ENCODE results near the gene NPHP4.
"Not testable (repeated sequence)": the region's sequence is repeated elsewhere in the genome, so short reads cannot be mapped to it uniquely, and the experiment has no call there.

Gene NPHP4

GRCh38 chr1:5934058-5934884 is 58.0 kb downstream of the NPHP4 start:
- DNase-seq (ENCODE audit: low read depth) = no peak

- DNase-seq (ENCODE audit: low read depth) = no peak
These were observed 58.6 kb downstream of the NPHP4 start for GRCh38 chr1:5933676-5934057.

GRCh38 chr1:5933050-5933449 is 59.2 kb downstream of the NPHP4 start:
- no peak for DNase-seq (ENCODE audit: low read depth)

- no peak for DNase-seq (ENCODE audit: low read depth)
These were observed 63.4 kb downstream of the NPHP4 start for GRCh38 chr1:5928714-5929400.

GRCh38 chr1:5927506-5928370 is 64.5 kb downstream of the NPHP4 start:
- no peak for DNase-seq (ENCODE audit: low read depth)

- no peak for DNase-seq (ENCODE audit: low read depth)
These were observed 65.4 kb downstream of the NPHP4 start for GRCh38 chr1:5926686-5927435.

- DNase-seq (ENCODE audit: low read depth) = not testable (repeated sequence)
These were observed 69.4 kb downstream of the NPHP4 start for GRCh38 chr1:5922700-5923330.

GRCh38 chr1:5921671-5922070 is 70.6 kb downstream of the NPHP4 start:
- DNase-seq (ENCODE audit: low read depth) = no peak

GRCh38 chr1:5921129-5921528 is 71.1 kb downstream of the NPHP4 start:
- no peak for DNase-seq (ENCODE audit: low read depth)

- DNase-seq (ENCODE audit: low read depth) = no peak
These were observed 72.0 kb downstream of the NPHP4 start for GRCh38 chr1:5920201-5920600.

- DNase-seq (ENCODE audit: low read depth) = no peak
These were observed 74.0 kb downstream of the NPHP4 start for GRCh38 chr1:5918275-5918649.

GRCh38 chr1:5917591-5918274 is 74.5 kb downstream of the NPHP4 start:
- no peak for DNase-seq (ENCODE audit: low read depth)

GRCh38 chr1:5917281-5917590 is 75.0 kb downstream of the NPHP4 start:
- DNase-seq (ENCODE audit: low read depth) = no peak

GRCh38 chr1:5916572-5917280 is 75.5 kb downstream of the NPHP4 start:
- no peak for DNase-seq (ENCODE audit: low read depth)

- peak; percentile 19 for DNase-seq (ENCODE audit: low read depth)
These were observed 76.3 kb downstream of the NPHP4 start for GRCh38 chr1:5915587-5916571.

- DNase-seq (ENCODE audit: low read depth) = no peak
These were observed 77.4 kb downstream of the NPHP4 start for GRCh38 chr1:5914676-5915365.

GRCh38 chr1:5913876-5914275 is 78.3 kb downstream of the NPHP4 start:
- DNase-seq (ENCODE audit: low read depth) = no peak

- no peak for DNase-seq (ENCODE audit: low read depth)
These were observed 79.0 kb downstream of the NPHP4 start for GRCh38 chr1:5913078-5913845.
